ENCODE data around the gene HIPK1. TPM values are rescaled to one million over a fixed set of nuclear protein-coding genes. Genes with fewer than 3 reads are reported as not detected.
A peak's percentile ranks its signal among the peaks of the same experiment; 100 is the strongest.

HIPK1 gene
- total and polyA plus RNA-seq, 10 of the 15 experiments (the other 5 are each of a cell fraction or from before 2014, with no cell fraction given) = 4.2 to 33.9 (median 11.4) TPM

DNA sequence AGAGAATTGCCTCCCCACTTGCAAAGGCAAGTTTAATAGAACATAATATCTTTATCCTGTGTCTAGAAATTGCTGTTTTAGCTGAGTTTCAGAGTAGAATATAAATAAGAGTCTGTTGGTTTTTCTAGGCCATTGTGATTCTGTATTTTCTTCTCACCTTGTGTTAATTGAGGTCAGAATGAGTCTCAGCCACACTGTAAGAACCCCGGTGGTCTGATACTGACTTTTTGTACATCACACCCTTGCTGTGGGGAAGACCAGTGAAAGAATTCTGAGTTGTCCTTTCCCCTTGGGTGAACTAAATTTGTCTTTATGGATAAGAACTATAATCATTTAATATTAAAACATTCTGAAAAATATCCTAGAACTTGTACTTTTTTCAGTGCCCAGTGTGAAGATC is 6.8 kb downstream of the HIPK1 start:
- ChIA-PET POLR2A (interaction anchor here (1.2 to 1.5 kb wide), 3 partner anchors 19 to 60 kb away, joined by 3 read pairs; no protein-coding TSS in a partner anchor), RAD21 (ENCODE audit: unreplicated experiment) (interaction anchor here (0.7 to 3.0 kb wide), 2 partner anchors 76 to 125 kb away, joined by 3 to 13 read pairs; no protein-coding TSS in a partner anchor), SMC1A (ENCODE audit: uncharacterized antibody, unreplicated experiment) (interaction anchor here (1.0 to 11.9 kb wide), 7 partner anchors 12 to 194 kb away, joined by 3 to 99 read pairs (median 3); partner anchors contain the start of gene AP4B1), CTCF (interaction anchor here (1.1 to 1.9 kb wide), 3 partner anchors 10 to 100 kb away, joined by 3 to 4 read pairs (median 4); no protein-coding TSS in a partner anchor)
- BruUV-seq (replicated peaks) = no TSS peak
- no peaks in the 10 kb centered on the region for H3K27me3 ChIP-seq (replicated peaks in 1 of 2; ENCODE audit: control insufficient read depth in 2 of 2, insufficient read depth in 2 of 2, low read length in 1 of 2)
- H4K20me1 ChIP-seq (ENCODE audit: control insufficient read depth, insufficient read depth) = no peaks in the 10 kb centered on the region
- H3K4me2 ChIP-seq (ENCODE audit: control insufficient read depth, insufficient read depth) = peak overlapping the region; percentile 18; the same call in 1 of the 2 replicates
- WGBS (ENCODE audit: insufficient coverage, insufficient replicate concordance, low lambda C conversion rate, missing lambda C conversion rate) = 43% methylated on average over 1 of the region's 1 CpG
- in situ Hi-C loops (cut with MboI) (no loop called here), intact Hi-C loops (cut with micrococcal nuclease; ENCODE audit: unreplicated experiment) (no loop called here)
- H3K27ac ChIP-seq (ENCODE audit: control insufficient read depth, insufficient read depth) = no peak overlapping the region; the same call in 1 of the 2 replicates
- no peaks in the 10 kb centered on the region; the same call in 2 of the 3 replicates for H3K9me3 ChIP-seq (replicated peaks; ENCODE audit: control insufficient read depth, insufficient read depth, low read length)
- peak; percentile 57 for ATAC-seq
- no peak for DNase-seq (ENCODE audit: low read depth, low spot score)
- no peak overlapping the region for H2AFZ ChIP-seq (ENCODE audit: control insufficient read depth, low read depth, low read length)
- H3K36me3 ChIP-seq (ENCODE audit: control insufficient read depth in 2 of 2, insufficient read depth in 2 of 2, low read length in 1 of 2) = peaks cover 2 to 4% of the 10 kb centered on the region in 2 experiments; a peak in 3 of 4 replicates
- peaks cover 85% of the 10 kb centered on the region for H3K79me2 ChIP-seq (ENCODE audit: control insufficient read depth, insufficient read depth, low read length)
- H3K9ac ChIP-seq (ENCODE audit: control insufficient read depth, insufficient read depth, low read length) = no peak overlapping the region
- H3K4me1 ChIP-seq (ENCODE audit: control insufficient read depth, insufficient read depth, low read length) = peaks cover 14% of the 10 kb centered on the region
- TF ChIP-seq IKZF2 (IDR thresholded peaks at IDR 0.05) (peak in 1 of 2 experiments; percentile 14; a peak in 2 of 4 replicates), MTA2 (IDR thresholded peaks at IDR 0.05; ENCODE audit: low read depth) (peak; percentile 70; the same call in 1 of the 2 replicates), RUNX3 (IDR thresholded peaks at IDR 0.05; ENCODE audit: low read length) (0 out of 2 replicates have a peak, but pooled peaks have one; percentile 7), YBX1 (IDR thresholded peaks at IDR 0.05) (no peak), ZNF622 (IDR thresholded peaks at IDR 0.05) (no peak), ZBTB11 (CRISPR knock-in tag; IDR thresholded peaks at IDR 0.05) (no peak)
- H3K4me3 ChIP-seq = 0 out of 2 replicates have a peak overlapping the region, but pooled peaks have one; percentile 2
- no peak for FAIRE-seq

Data from GM12878 (cell line).